Neuronal stem cell (in vitro differentiated cells): ENCODE results near the gene TRAF2.
"Not testable (repeated sequence)": the region's sequence is repeated elsewhere in the genome, so short reads cannot be mapped to it uniquely, and the experiment has no call there.

Experiments used
- DNase-seq: peaks from one replicate; pipeline ENCODE4 v3.0.0-alpha.2; 2013; ENCODE audit warnings: low spot score
- H2AFZ ChIP-seq: one replicate; pipeline ENCODE4 v1.6.1; 2013; ENCODE audit warnings: mild to moderate bottlenecking, low read length, inconsistent platforms
- H2AK5ac ChIP-seq: 2 replicates; pipeline ENCODE4 v1.6.1; 2013; ENCODE audit warnings: low read depth, mild to moderate bottlenecking, inconsistent platforms, low read length, moderate library complexity, mixed read lengths
- H2BK120ac ChIP-seq: 2 replicates; pipeline ENCODE4 v1.6.1; 2013; ENCODE audit warnings: low read depth, mild to moderate bottlenecking, inconsistent platforms, low read length, moderate library complexity, mixed read lengths
- H2BK12ac ChIP-seq: one replicate; pipeline ENCODE4 v1.6.1; 2013; ENCODE audit warnings: low read length, inconsistent platforms
- H2BK15ac ChIP-seq: 2 replicates; pipeline ENCODE4 v1.6.1; 2013; ENCODE audit warnings: mild to moderate bottlenecking, low read length, inconsistent platforms, mixed read lengths
- H2BK5ac ChIP-seq: one replicate; pipeline ENCODE4 v1.6.1; 2013; ENCODE audit warnings: inconsistent platforms, mild to moderate bottlenecking, low read length, moderate library complexity
- H3K14ac ChIP-seq: one replicate; pipeline ENCODE4 v1.6.1; 2013; ENCODE audit warnings: low read length, inconsistent platforms
- H3K18ac ChIP-seq: 2 replicates; pipeline ENCODE4 v1.6.1; 2013; ENCODE audit warnings: low read length, inconsistent platforms
- H3K23ac ChIP-seq: 2 replicates; pipeline ENCODE4 v1.6.1; 2013; ENCODE audit warnings: low read depth, mild to moderate bottlenecking, mixed read lengths, low read length, inconsistent platforms; ENCODE audit not compliant: poor library complexity
- H3K27ac ChIP-seq: replicated peaks from 3 replicates; pipeline ENCODE4 v1.5.1; 2013; ENCODE audit warnings: low read length, inconsistent platforms
- H3K27me3 ChIP-seq, 3 experiments: 2 replicates each; pipeline ENCODE4 v1.6.1; 2013; ENCODE audit warnings: low read length in 3 of 3, mild to moderate bottlenecking in 2 of 3, inconsistent platforms in 1 of 3, low read depth in 1 of 3, mixed read lengths in 1 of 3, moderate library complexity in 1 of 3; ENCODE audit not compliant: control insufficient read depth in 3 of 3, insufficient read depth in 3 of 3
- H3K36me3 ChIP-seq, 2 donors: replicated peaks in 1 of 2; 2 replicates each; pipeline ENCODE4 v1.6.1; 2013; ENCODE audit warnings: low read length in 2 of 2; ENCODE audit not compliant: control insufficient read depth in 2 of 2, insufficient read depth in 2 of 2
- H3K4ac ChIP-seq: 2 replicates; pipeline ENCODE4 v1.6.1; 2013; ENCODE audit warnings: inconsistent platforms, mild to moderate bottlenecking, low read length, moderate library complexity
- H3K4me1 ChIP-seq, 2 donors: 1 replicate in 1 of 2; 2 replicates in 1 of 2; pipeline ENCODE4 v1.6.1; 2013; ENCODE audit warnings: low read length in 2 of 2, low read depth in 1 of 2; ENCODE audit not compliant: control insufficient read depth in 2 of 2, insufficient read depth in 1 of 2
- H3K4me2 ChIP-seq: one replicate; pipeline ENCODE4 v1.6.1; 2013; ENCODE audit warnings: mild to moderate bottlenecking, low read length, inconsistent platforms; ENCODE audit not compliant: insufficient read depth, poor library complexity, severe bottlenecking
- H3K4me3 ChIP-seq, 2 donors: 2 replicates each; pipeline ENCODE4 v1.5.1; 2013; ENCODE audit warnings: low read length in 2 of 2, mild to moderate bottlenecking in 2 of 2, inconsistent platforms in 1 of 2, moderate library complexity in 1 of 2
- H3K79me1 ChIP-seq: one replicate; pipeline ENCODE4 v1.6.1; 2013; ENCODE audit warnings: low read depth, mild to moderate bottlenecking, inconsistent platforms, low read length, moderate library complexity
- H3K9ac ChIP-seq: one replicate; pipeline ENCODE4 v1.6.1; 2013; ENCODE audit warnings: mild to moderate bottlenecking, low read depth, low read length, inconsistent platforms; ENCODE audit not compliant: poor library complexity
- H3K9me3 ChIP-seq, 2 donors: replicated peaks in 1 of 2; 2 replicates each; pipeline versions ENCODE3 to v1.6.1; 2013; ENCODE audit warnings: low read length in 2 of 2, mild to moderate bottlenecking in 2 of 2, inconsistent platforms in 1 of 2, low read depth in 1 of 2, mixed read lengths in 1 of 2, moderate library complexity in 1 of 2; ENCODE audit not compliant: control insufficient read depth in 2 of 2, insufficient read depth in 1 of 2
- H4K8ac ChIP-seq: one replicate; pipeline ENCODE4 v1.6.1; 2013; ENCODE audit warnings: low read depth, mild to moderate bottlenecking, inconsistent platforms, low read length, moderate library complexity
- H4K91ac ChIP-seq: one replicate; pipeline ENCODE4 v1.6.1; 2013; ENCODE audit warnings: low read length, low read depth, mild to moderate bottlenecking, inconsistent platforms; ENCODE audit not compliant: poor library complexity
- whole genome bisulfite sequencing, 2 donors: extraction: QIAGEN DNeasy Blood & Tissue Kit; methylation state at CpG; one replicate each; pipeline ENCODE4 v1.1.7; 2013; ENCODE audit warnings: missing lambda C conversion rate in 2 of 2, mixed read lengths in 1 of 2; ENCODE audit not compliant: insufficient read length in 2 of 2, insufficient replicate concordance in 1 of 2; ENCODE audit errors: extremely low coverage in 2 of 2; 5-methylcytosine and 5-hydroxymethylcytosine counted together

The TRAF2 gene

GRCh38 chr9:136843159-136843800, 43.0 kb upstream of the TRAF2 start:
- not testable (repeated sequence) for H2BK15ac ChIP-seq, H2AFZ ChIP-seq, H3K4ac ChIP-seq, H3K23ac ChIP-seq, H3K27ac ChIP-seq, H4K8ac ChIP-seq, H2BK12ac ChIP-seq, H3K14ac ChIP-seq, H3K9me3 ChIP-seq, H3K4me2 ChIP-seq, H3K4me3 ChIP-seq, DNase-seq, H4K91ac ChIP-seq, H2BK5ac ChIP-seq, H2BK120ac ChIP-seq
- Histone ChIP-seq H3K79me1 (peaks cover 25% of the 10 kb centered on the region), H3K4me1 (peaks cover 26 to 38% of the 10 kb centered on the region in 2 donors), H2AK5ac (peak overlapping the region; percentile 14), H3K9ac (peak overlapping the region; percentile 24), H3K36me3 (peaks cover 6 to 28% of the 10 kb centered on the region in 2 donors), H3K27me3 (peaks cover 0 to 15% (median 11%) of the 10 kb centered on the region in 3 experiments), H3K18ac (peak overlapping the region; percentile 20)
- WGBS, 2 donors: no CpG with 5 or more reads among the region's 21 CpGs

- not testable (repeated sequence) for H2BK15ac ChIP-seq, H3K14ac ChIP-seq, H3K27ac ChIP-seq, H3K4ac ChIP-seq, H2BK5ac ChIP-seq, H3K9ac ChIP-seq, H3K4me2 ChIP-seq, H4K91ac ChIP-seq, H2BK12ac ChIP-seq, H3K4me3 ChIP-seq, H3K23ac ChIP-seq, H4K8ac ChIP-seq, H2AK5ac ChIP-seq, H2BK120ac ChIP-seq, H2AFZ ChIP-seq, H3K9me3 ChIP-seq
- peaks cover 0 to 15% (median 11%) of the 10 kb centered on the region in 3 experiments for H3K27me3 ChIP-seq
- peaks cover 4 to 20% of the 10 kb centered on the region in 2 donors for H3K36me3 ChIP-seq
- peak; percentile 37 for DNase-seq
- H3K4me1 ChIP-seq: peaks cover 26 to 38% of the 10 kb centered on the region in 2 donors
- H3K79me1 ChIP-seq: peaks cover 25% of the 10 kb centered on the region
- H3K18ac ChIP-seq: peak overlapping the region; percentile 27
- no CpG with 5 or more reads among the region's 99 CpGs for WGBS, 2 donors
Measured at GRCh38 chr9:136843801-136844740, 42.2 kb upstream of the TRAF2 start.

GRCh38 chr9:136844761-136845464, 41.4 kb upstream of the TRAF2 start:
- H2AK5ac ChIP-seq: no peak overlapping the region
- H4K91ac ChIP-seq: no peak overlapping the region
- peak overlapping the region; percentile 82 for H3K14ac ChIP-seq
- no peak overlapping the region for H3K4me3 ChIP-seq
- H3K4me2 ChIP-seq: no peak overlapping the region
- peaks cover 0 to 12% of the 10 kb centered on the region in 2 donors for H3K36me3 ChIP-seq
- H2BK5ac ChIP-seq: no peak overlapping the region
- H4K8ac ChIP-seq: no peak overlapping the region
- H3K27me3 ChIP-seq: peaks cover 0 to 15% (median 11%) of the 10 kb centered on the region in 3 experiments
- peaks cover 0 to 6% of the 10 kb centered on the region in 2 donors for H3K9me3 ChIP-seq
- H2AFZ ChIP-seq: no peak overlapping the region
- H3K23ac ChIP-seq: peak overlapping the region; percentile 89
- no peak overlapping the region for H2BK12ac ChIP-seq
- no peak overlapping the region for H3K27ac ChIP-seq
- peaks cover 25% of the 10 kb centered on the region for H3K79me1 ChIP-seq
- no peak overlapping the region for H3K9ac ChIP-seq
- H3K4me1 ChIP-seq: peaks cover 27 to 35% of the 10 kb centered on the region in 2 donors
- H3K4ac ChIP-seq: no peak overlapping the region
- no peak for DNase-seq
- peak overlapping the region; percentile 64 for H3K18ac ChIP-seq
- no peak overlapping the region for H2BK120ac ChIP-seq
- WGBS, 2 donors: no CpG with 5 or more reads among the region's 88 CpGs
- no peak overlapping the region for H2BK15ac ChIP-seq
